Fibroblast of upper back skin (primary cell): ENCODE measurements around the gene KCNIP1.
"Not testable (repeated sequence)": the region's sequence is repeated elsewhere in the genome, so short reads cannot be mapped to it uniquely, and the experiment has no call there.

Source experiments
- DNase-seq: peaks from one replicate; pipeline ENCODE4 v3.0.0-alpha.2; 2013

KCNIP1 gene

GRCh38 chr5:170732685-170733084 lies 228.9 kb downstream of the KCNIP1 start:
- no peak for DNase-seq

- DNase-seq = no peak
Observed at GRCh38 chr5:170736966-170737365, 233.1 kb downstream of the KCNIP1 start.

- no peak for DNase-seq
Observed at GRCh38 chr5:170737591-170737990, 233.8 kb downstream of the KCNIP1 start.

- no peak for DNase-seq
Observed at GRCh38 chr5:170738840-170739239, 235.0 kb downstream of the KCNIP1 start.

- no peak for DNase-seq
Observed at GRCh38 chr5:170739446-170739845, 235.6 kb downstream of the KCNIP1 start.

GRCh38 chr5:170740551-170741205 lies 236.9 kb downstream of the KCNIP1 start:
- no peak for DNase-seq

- DNase-seq = no peak
Observed at GRCh38 chr5:170741801-170742200, 238.0 kb downstream of the KCNIP1 start.

GRCh38 chr5:170743876-170744212 lies 240.0 kb downstream of the KCNIP1 start:
- no peak for DNase-seq

- no peak for DNase-seq
Observed at GRCh38 chr5:170745481-170746071, 241.8 kb downstream of the KCNIP1 start.

- no peak for DNase-seq
Observed at GRCh38 chr5:170746075-170746960, 242.5 kb downstream of the KCNIP1 start.

GRCh38 chr5:170746961-170747340 lies 243.1 kb downstream of the KCNIP1 start:
- no peak for DNase-seq

GRCh38 chr5:170747357-170747756 lies 243.5 kb downstream of the KCNIP1 start:
- no peak for DNase-seq

- DNase-seq = no peak
Observed at GRCh38 chr5:170747851-170748250, 244.0 kb downstream of the KCNIP1 start.

- no peak for DNase-seq
Observed at GRCh38 chr5:170748951-170749471, 245.2 kb downstream of the KCNIP1 start.

GRCh38 chr5:170749911-170750431 lies 246.2 kb downstream of the KCNIP1 start:
- no peak for DNase-seq

- DNase-seq = no peak
Observed at GRCh38 chr5:170750791-170751190, 247.0 kb downstream of the KCNIP1 start.

GRCh38 chr5:170751631-170752030 lies 247.8 kb downstream of the KCNIP1 start:
- no peak for DNase-seq

- DNase-seq = no peak
Observed at GRCh38 chr5:170752257-170753215, 248.7 kb downstream of the KCNIP1 start.

- DNase-seq = no peak
Observed at GRCh38 chr5:170753311-170753710, 249.5 kb downstream of the KCNIP1 start.

GRCh38 chr5:170754508-170754907 lies 250.7 kb downstream of the KCNIP1 start:
- not testable (repeated sequence) for DNase-seq

- DNase-seq = no peak
Observed at GRCh38 chr5:170755679-170756456, 252.0 kb downstream of the KCNIP1 start.
